ENCODE results near the gene TEX9.
A peak's percentile ranks its signal among the peaks of the same experiment; 100 is the strongest.

The TEX9 gene

DNA sequence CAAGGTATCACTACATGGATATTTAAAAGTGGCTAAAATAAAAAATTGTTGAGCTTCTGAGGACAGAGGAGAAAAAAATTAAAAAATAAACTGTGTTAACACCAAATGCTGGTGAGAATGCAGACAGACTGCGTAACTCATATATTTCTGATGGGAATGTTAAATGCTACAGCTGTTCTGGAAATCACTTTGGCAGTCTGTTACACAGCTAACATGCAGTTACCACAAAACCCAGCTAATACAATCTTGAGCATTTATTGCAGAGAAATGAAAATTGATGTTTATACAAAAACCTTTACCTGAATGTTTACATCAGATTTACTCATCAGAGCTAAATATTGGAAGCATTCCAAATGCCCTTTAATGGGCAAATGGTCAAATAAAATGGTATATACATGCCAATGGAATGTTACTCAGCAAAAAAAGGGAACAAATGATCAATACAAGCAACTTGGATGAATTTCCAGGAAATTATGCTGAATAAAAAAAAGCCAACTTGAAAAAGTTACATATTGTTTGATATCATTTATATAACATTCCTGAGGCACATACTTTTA is 75.1 kb downstream of the TEX9 start:
- Histone ChIP-seq H3K4me3 (ENCODE audit: low read depth, low read length) (no peak overlapping the region), H3K36me3 (ENCODE audit: insufficient read depth, low read length) (peaks cover 12% of the 10 kb centered on the region), H3K27ac (ENCODE audit: low read depth, low read length) (no peak overlapping the region), H2AFZ (ENCODE audit: low read length, unreplicated experiment) (no peak overlapping the region), H3K27me3 (ENCODE audit: insufficient read depth, low read length) (no peaks in the 10 kb centered on the region), H3K79me2 (ENCODE audit: control insufficient read depth, insufficient read depth, low read length, unreplicated experiment) (no peaks in the 10 kb centered on the region), H3K4me1 (ENCODE audit: control insufficient read depth, insufficient read depth, low read length, unreplicated experiment) (no peaks in the 10 kb centered on the region)

DNA sequence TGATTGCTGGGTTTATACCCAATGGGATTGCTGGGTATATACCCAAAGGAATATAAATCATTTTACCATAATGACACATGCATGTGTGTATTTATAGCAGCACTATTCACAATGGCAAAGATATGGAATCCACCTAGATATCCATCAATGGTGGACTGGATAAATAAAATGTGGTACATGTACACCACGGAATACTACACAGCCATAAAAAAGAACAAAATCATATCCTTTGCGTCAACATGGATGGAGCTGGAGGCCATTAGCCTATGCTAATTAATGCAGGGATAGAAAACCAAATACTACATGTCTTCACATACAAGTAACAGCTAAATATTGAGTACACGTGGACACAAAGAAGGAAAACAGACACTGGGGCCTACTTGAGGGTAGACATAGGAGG is 77.1 kb downstream of the TEX9 start:
- Histone ChIP-seq H3K4me1 (ENCODE audit: control insufficient read depth, insufficient read depth, low read length, unreplicated experiment) (no peaks in the 10 kb centered on the region), H3K4me3 (ENCODE audit: low read depth, low read length) (no peak overlapping the region), H2AFZ (ENCODE audit: low read length, unreplicated experiment) (no peak overlapping the region), H3K79me2 (ENCODE audit: control insufficient read depth, insufficient read depth, low read length, unreplicated experiment) (no peaks in the 10 kb centered on the region), H3K36me3 (ENCODE audit: insufficient read depth, low read length) (peaks cover 12% of the 10 kb centered on the region), H3K27me3 (ENCODE audit: insufficient read depth, low read length) (no peaks in the 10 kb centered on the region), H3K27ac (ENCODE audit: low read depth, low read length) (no peak overlapping the region)

DNA sequence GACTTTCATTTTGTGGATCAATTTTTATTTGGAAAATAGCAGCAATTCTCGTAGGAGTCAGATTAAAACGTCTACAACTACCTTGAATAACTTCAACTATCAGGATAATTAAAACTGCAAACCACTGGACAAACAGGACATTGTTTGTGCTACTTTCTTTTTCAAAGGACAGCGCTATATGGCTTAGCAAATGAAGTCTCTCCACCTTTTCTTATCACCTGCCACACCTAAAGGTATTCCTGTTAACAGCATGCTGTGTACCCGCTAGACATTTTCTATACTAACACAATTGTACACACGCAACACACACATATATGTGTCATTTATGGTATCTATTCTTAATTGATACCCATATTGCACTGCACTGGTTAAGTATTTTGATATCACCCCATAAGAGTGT is 80.5 kb downstream of the TEX9 start:
- Histone ChIP-seq H3K4me3 (ENCODE audit: low read depth, low read length) (no peak overlapping the region), H3K79me2 (ENCODE audit: control insufficient read depth, insufficient read depth, low read length, unreplicated experiment) (no peaks in the 10 kb centered on the region), H3K4me1 (ENCODE audit: control insufficient read depth, insufficient read depth, low read length, unreplicated experiment) (no peaks in the 10 kb centered on the region), H3K36me3 (ENCODE audit: insufficient read depth, low read length) (peaks cover 12% of the 10 kb centered on the region), H3K27me3 (ENCODE audit: insufficient read depth, low read length) (no peaks in the 10 kb centered on the region), H3K27ac (ENCODE audit: low read depth, low read length) (no peak overlapping the region), H2AFZ (ENCODE audit: low read length, unreplicated experiment) (no peak overlapping the region)

DNA sequence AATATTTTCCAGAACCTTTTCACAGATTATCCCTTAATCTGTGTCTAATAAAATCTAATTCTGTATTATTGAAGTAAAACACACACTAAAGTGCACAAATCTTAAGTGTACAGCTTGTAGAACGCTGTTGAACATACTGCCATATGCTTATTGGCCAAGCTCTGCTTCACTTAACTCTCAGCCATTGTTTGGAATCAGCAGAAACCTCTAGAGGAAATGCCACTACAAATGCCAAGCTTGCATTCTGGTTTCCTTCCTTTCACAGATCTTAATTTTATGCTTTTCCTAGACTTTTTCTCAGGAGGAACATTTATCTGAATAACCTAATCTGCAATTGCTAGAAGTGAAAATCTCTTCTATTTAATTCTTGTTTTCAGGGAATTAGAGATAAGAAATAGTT is 89.6 kb downstream of the TEX9 start:
- H3K4me3 ChIP-seq (ENCODE audit: low read depth, low read length), result no peak overlapping the region

DNA sequence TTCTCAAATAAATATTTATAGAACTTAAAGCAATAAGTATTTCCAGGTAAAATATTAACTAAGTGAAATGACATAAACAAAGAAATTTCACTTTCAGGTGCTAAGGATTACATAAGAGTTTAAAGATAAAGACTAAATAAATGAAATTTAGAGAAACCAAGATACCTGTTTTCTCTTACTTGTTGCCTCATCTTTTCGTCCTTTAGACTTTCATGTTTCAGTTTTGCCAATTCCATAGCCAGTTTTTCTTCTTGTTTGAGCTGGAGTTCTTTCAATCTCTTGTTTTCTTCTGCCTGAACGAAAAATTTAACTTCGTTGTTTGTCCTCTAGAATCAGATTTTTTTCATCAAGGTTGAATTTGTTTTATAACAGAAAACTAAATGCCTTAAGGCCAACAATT is 91.0 kb downstream of the TEX9 start:
- Histone ChIP-seq H3K27me3 (ENCODE audit: insufficient read depth, low read length) (no peaks in the 10 kb centered on the region), H3K4me1 (ENCODE audit: control insufficient read depth, insufficient read depth, low read length, unreplicated experiment) (no peaks in the 10 kb centered on the region), H3K4me3 (ENCODE audit: low read depth, low read length) (no peak overlapping the region), H3K36me3 (ENCODE audit: insufficient read depth, low read length) (no peaks in the 10 kb centered on the region), H3K79me2 (ENCODE audit: control insufficient read depth, insufficient read depth, low read length, unreplicated experiment) (no peaks in the 10 kb centered on the region), H2AFZ (ENCODE audit: low read length, unreplicated experiment) (no peak overlapping the region), H3K27ac (ENCODE audit: low read depth, low read length) (no peak overlapping the region)

More for the DNA sequence above, 89.6 kb downstream of the TEX9 start:
- H3K27ac ChIP-seq (ENCODE audit: low read depth, low read length), result no peak overlapping the region
- H3K36me3 ChIP-seq (ENCODE audit: insufficient read depth, low read length), result no peaks in the 10 kb centered on the region
- no peak overlapping the region for H2AFZ ChIP-seq (ENCODE audit: low read length, unreplicated experiment)
- H3K4me1 ChIP-seq (ENCODE audit: control insufficient read depth, insufficient read depth, low read length, unreplicated experiment), result no peaks in the 10 kb centered on the region
- no peaks in the 10 kb centered on the region for H3K79me2 ChIP-seq (ENCODE audit: control insufficient read depth, insufficient read depth, low read length, unreplicated experiment)
- no peaks in the 10 kb centered on the region for H3K27me3 ChIP-seq (ENCODE audit: insufficient read depth, low read length)

DNA sequence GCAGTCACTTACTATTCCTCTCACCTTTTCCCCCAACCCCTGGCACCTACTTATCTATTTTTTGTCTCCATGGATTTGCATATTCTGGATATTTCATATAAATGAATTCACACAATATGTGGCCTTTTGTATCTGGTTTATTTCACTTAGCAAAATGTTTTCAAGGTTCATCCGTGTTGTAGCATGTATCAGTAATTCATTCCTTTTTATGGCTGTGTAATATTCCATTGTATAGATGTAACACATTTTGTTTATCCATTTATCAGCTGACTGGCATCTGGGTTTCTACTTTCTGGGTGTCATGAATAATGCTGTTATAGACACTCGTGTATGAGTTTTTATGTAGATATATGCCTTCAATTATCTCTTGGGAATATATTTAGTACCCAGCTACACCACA is 93.9 kb downstream of the TEX9 start:
- Histone ChIP-seq H3K79me2 (ENCODE audit: control insufficient read depth, insufficient read depth, low read length, unreplicated experiment) (no peaks in the 10 kb centered on the region), H3K27ac (ENCODE audit: low read depth, low read length) (no peak overlapping the region), H3K4me1 (ENCODE audit: control insufficient read depth, insufficient read depth, low read length, unreplicated experiment) (no peaks in the 10 kb centered on the region), H3K27me3 (ENCODE audit: insufficient read depth, low read length) (no peaks in the 10 kb centered on the region), H3K4me3 (ENCODE audit: low read depth, low read length) (no peak overlapping the region), H2AFZ (ENCODE audit: low read length, unreplicated experiment) (no peak overlapping the region), H3K36me3 (ENCODE audit: insufficient read depth, low read length) (no peaks in the 10 kb centered on the region)

DNA sequence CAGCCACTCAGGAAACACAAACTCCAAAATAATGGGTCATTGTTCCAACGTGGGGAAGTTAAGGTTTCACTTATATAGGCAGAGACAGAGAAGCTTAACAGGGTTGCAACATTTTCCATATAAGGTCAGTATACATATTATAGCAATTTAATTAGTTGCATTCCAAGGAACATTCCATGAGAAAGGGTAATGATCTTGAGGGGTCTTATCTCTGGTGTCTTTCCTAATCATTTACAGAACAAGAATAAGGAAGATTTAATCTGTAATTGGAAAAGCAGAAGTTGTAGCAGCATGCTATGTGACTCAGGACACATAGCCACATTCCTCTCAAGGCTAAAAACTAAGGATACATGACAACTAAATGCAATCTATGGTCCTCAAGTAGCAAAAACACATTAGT is 94.8 kb downstream of the TEX9 start:
- Histone ChIP-seq H3K27ac (ENCODE audit: low read depth, low read length) (no peak overlapping the region), H2AFZ (ENCODE audit: low read length, unreplicated experiment) (no peak overlapping the region), H3K4me3 (ENCODE audit: low read depth, low read length) (no peak overlapping the region), H3K4me1 (ENCODE audit: control insufficient read depth, insufficient read depth, low read length, unreplicated experiment) (no peaks in the 10 kb centered on the region), H3K27me3 (ENCODE audit: insufficient read depth, low read length) (no peaks in the 10 kb centered on the region), H3K79me2 (ENCODE audit: control insufficient read depth, insufficient read depth, low read length, unreplicated experiment) (no peaks in the 10 kb centered on the region), H3K36me3 (ENCODE audit: insufficient read depth, low read length) (no peaks in the 10 kb centered on the region)

DNA sequence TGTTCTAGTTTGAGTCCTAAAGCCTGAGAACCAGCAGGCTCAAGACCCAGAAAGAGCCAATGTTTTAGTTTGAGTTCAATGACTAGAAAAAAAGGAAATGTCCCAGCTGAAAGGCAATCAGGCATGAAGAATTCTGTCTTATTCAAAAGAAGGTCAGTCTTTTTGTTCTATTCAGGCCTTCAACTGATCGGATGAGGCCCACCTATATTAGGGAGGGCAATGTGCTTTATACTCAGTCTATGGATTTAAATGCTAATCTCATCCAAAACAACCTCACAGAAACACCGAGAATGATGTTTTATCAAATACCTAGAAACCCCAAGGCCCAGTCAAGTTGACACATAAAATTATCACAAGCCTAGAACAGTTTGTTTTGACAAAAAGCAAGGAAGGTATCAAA is 95.7 kb downstream of the TEX9 start:
- no peaks in the 10 kb centered on the region for H3K79me2 ChIP-seq (ENCODE audit: control insufficient read depth, insufficient read depth, low read length, unreplicated experiment)
- H3K4me1 ChIP-seq (ENCODE audit: control insufficient read depth, insufficient read depth, low read length, unreplicated experiment), result no peaks in the 10 kb centered on the region
- no peak overlapping the region for H2AFZ ChIP-seq (ENCODE audit: low read length, unreplicated experiment)
- no peaks in the 10 kb centered on the region for H3K27me3 ChIP-seq (ENCODE audit: insufficient read depth, low read length)
- no peak overlapping the region for H3K4me3 ChIP-seq (ENCODE audit: low read depth, low read length)
- H3K27ac ChIP-seq (ENCODE audit: low read depth, low read length), result no peak overlapping the region
- H3K36me3 ChIP-seq (ENCODE audit: insufficient read depth, low read length), result no peaks in the 10 kb centered on the region

DNA sequence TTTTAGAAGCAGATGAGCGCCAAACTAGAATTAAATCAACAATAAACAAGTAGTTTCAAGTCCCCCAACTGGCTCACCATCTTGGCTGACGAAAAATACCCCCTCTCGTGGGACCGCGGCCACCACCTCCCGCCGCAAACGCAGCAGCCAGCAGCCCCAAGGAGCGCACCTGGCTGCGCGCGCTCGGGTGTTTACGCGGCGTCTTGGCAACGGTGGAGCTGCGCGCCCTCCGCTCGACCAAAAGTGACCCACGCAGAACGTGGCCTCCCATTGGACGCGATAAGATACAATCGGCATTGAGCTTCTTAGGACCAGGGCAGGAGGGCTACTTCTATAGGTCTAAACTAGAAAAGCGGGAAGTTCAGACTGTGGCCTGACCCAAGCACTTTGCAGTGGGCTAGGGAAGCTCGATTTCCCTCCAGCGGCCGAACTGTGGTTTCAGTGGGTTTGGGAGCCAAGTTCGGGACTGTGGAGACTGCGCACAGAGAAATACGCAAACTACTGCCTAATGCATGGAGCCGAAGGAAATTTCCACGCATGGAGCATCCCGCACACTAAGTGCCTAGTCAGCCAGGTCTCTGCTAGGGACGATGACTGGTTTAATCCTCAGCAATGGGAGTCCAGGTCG is 99.8 kb downstream of the TEX9 start, which contains the start of gene MNS1:
Gene MNS1 (minus strand): TSS at position 245 of the 628 bp plus-strand sequence. CDS start 165 bp downstream, at position 80.
- Histone ChIP-seq H2AFZ (ENCODE audit: low read length, unreplicated experiment) (peak within 1 kb of the TSS; percentile 66), H3K36me3 (ENCODE audit: insufficient read depth, low read length) (no peaks in the 10 kb centered on the region), H3K79me2 (ENCODE audit: control insufficient read depth, insufficient read depth, low read length, unreplicated experiment) (no peaks in the 10 kb centered on the region), H3K4me3 (ENCODE audit: low read depth, low read length) (peak within 1 kb of the TSS; percentile 76), H3K27me3 (ENCODE audit: insufficient read depth, low read length) (no peaks in the 10 kb centered on the region), H3K27ac (ENCODE audit: low read depth, low read length) (no peak within 1 kb of the TSS), H3K4me1 (ENCODE audit: control insufficient read depth, insufficient read depth, low read length, unreplicated experiment) (peaks cover 7% of the 10 kb centered on the region)

DNA sequence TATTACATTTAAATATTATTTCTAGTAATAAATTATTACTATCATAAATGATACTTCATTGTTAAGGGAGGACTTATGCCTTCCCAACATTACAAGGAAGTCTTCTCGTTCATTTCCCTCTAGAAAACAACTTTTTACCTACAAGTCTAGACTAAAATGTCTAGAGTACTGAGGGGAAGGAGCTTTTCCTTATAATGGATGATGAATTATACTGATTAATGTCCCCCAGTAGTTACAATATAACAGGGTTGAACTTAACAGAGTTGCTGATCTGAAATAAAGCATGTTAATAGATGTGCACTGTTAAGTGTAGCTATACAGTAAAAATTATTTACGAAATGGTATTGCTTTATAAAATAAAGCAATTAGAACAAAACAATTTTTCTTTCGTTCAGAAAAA is 102.4 kb downstream of the TEX9 start:
- H3K4me3 ChIP-seq (ENCODE audit: low read depth, low read length), result peak overlapping the region; percentile 94
- H2AFZ ChIP-seq (ENCODE audit: low read length, unreplicated experiment), result peak overlapping the region; percentile 100
- peaks cover 7% of the 10 kb centered on the region for H3K4me1 ChIP-seq (ENCODE audit: control insufficient read depth, insufficient read depth, low read length, unreplicated experiment)
- H3K27me3 ChIP-seq (ENCODE audit: insufficient read depth, low read length), result no peaks in the 10 kb centered on the region
- H3K79me2 ChIP-seq (ENCODE audit: control insufficient read depth, insufficient read depth, low read length, unreplicated experiment), result no peaks in the 10 kb centered on the region
- H3K27ac ChIP-seq (ENCODE audit: low read depth, low read length), result no peak overlapping the region
- no peaks in the 10 kb centered on the region for H3K36me3 ChIP-seq (ENCODE audit: insufficient read depth, low read length)

DNA sequence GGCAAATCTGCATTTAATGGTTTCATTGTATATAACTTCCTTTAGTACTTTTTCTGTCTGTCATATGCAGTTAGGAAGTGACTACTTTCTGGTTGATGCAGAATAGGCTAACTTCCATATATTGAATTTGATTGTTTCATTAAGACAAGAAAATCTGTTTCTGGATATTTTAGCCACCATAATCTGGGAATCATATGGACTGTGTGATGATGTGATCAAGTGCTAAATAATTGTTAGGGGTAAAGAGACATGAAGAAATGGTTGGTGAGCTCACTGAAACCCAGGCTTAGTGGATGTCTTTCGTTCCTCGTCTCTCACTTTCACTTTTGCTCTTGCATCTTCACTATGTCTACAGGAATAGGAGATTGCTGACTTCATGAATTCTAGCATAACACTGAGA is 103.2 kb downstream of the TEX9 start:
- H2AFZ ChIP-seq (ENCODE audit: low read length, unreplicated experiment), result peak overlapping the region; percentile 100
- H3K4me1 ChIP-seq (ENCODE audit: control insufficient read depth, insufficient read depth, low read length, unreplicated experiment), result peaks cover 7% of the 10 kb centered on the region
- no peaks in the 10 kb centered on the region for H3K79me2 ChIP-seq (ENCODE audit: control insufficient read depth, insufficient read depth, low read length, unreplicated experiment)
- no peak overlapping the region; the same call in 1 of the 2 replicates for H3K27ac ChIP-seq (ENCODE audit: low read depth, low read length)
- no peaks in the 10 kb centered on the region for H3K27me3 ChIP-seq (ENCODE audit: insufficient read depth, low read length)
- no peaks in the 10 kb centered on the region for H3K36me3 ChIP-seq (ENCODE audit: insufficient read depth, low read length)
- H3K4me3 ChIP-seq (ENCODE audit: low read depth, low read length), result peak overlapping the region; percentile 94
